WI38 (cell line): ENCODE results near the gene FBXO8.

Experiments
- H3K4me3 ChIP-seq: 2 replicates; pipeline ENCODE4 v1.5.1; 2011; ENCODE audit warnings: low read depth, mild to moderate bottlenecking, control low read depth, low read length
- TF ChIP-seq, protein P1 (sequence below): IDR thresholded peaks from 2 replicates; pipeline ENCODE4 v1.5.1; 2012; ENCODE audit warnings: low read depth, mild to moderate bottlenecking, control low read depth, low read length

The FBXO8 gene

GRCh38 chr4:174282836-174283506, 496 bp downstream of the FBXO8 start:
- H3K4me3 ChIP-seq, result peak overlapping the region; percentile 76
- TF ChIP-seq, protein P1, sequence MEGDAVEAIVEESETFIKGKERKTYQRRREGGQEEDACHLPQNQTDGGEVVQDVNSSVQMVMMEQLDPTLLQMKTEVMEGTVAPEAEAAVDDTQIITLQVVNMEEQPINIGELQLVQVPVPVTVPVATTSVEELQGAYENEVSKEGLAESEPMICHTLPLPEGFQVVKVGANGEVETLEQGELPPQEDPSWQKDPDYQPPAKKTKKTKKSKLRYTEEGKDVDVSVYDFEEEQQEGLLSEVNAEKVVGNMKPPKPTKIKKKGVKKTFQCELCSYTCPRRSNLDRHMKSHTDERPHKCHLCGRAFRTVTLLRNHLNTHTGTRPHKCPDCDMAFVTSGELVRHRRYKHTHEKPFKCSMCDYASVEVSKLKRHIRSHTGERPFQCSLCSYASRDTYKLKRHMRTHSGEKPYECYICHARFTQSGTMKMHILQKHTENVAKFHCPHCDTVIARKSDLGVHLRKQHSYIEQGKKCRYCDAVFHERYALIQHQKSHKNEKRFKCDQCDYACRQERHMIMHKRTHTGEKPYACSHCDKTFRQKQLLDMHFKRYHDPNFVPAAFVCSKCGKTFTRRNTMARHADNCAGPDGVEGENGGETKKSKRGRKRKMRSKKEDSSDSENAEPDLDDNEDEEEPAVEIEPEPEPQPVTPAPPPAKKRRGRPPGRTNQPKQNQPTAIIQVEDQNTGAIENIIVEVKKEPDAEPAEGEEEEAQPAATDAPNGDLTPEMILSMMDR, result no peak

DNA sequence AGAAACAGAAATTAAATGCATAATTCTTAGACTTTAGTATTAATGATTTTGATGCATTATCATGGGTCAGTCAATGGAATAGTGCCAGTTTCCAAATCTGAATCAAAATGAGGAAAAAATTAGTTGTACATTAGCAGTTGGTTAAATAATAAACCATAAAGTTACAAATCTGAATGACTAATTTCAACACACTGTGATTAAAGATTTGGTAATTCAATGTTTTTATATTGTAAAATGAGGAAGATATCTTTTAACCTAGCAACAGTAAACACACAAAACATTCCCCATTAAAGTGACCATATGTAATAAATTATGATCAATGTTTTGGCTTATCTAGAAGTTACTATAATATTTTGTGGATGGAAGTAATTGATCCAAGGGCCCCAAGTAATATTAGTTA, 1.6 kb downstream of the FBXO8 start:
- peak overlapping the region; percentile 76; the same call in 1 of the 2 replicates for H3K4me3 ChIP-seq
- TF ChIP-seq, protein P1, result no peak

DNA sequence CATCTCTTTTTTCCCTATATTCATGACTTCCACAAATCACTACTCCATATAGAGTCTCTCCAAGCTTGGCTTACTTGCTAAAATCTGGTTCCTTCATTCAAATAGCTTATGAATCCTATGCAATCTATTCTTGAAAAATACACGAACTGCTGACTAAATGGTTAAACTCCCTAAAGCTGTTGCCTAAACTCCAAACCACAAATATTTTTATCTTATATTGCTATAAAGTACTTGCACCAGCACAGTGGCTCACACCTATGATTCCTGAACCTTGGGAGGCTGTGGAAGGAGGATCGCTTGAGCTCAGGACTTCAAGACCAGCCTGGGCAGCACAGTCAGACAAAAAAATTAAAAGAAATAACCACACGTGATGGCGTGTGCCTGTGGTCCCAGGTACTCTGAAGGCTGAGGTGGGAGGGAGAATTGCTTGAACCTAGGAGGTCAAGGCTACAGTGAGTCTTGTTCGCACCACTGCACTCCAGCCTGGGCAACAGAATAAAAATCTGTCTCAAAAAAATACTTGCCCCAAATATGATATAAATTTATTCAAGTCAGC, 2.2 kb downstream of the FBXO8 start:
- TF ChIP-seq, protein P1, result no peak
- H3K4me3 ChIP-seq, result no peak overlapping the region

- H3K4me3 ChIP-seq, result no peak overlapping the region
- TF ChIP-seq, protein P1, result no peak
These were observed 3.9 kb downstream of the FBXO8 start for GRCh38 chr4:174279433-174280155.

- H3K4me3 ChIP-seq, result no peak overlapping the region
- TF ChIP-seq, protein P1, result no peak
These were observed 5.0 kb downstream of the FBXO8 start for GRCh38 chr4:174278467-174278866.

- TF ChIP-seq, protein P1, result no peak
- H3K4me3 ChIP-seq, result no peak overlapping the region
These were observed 6.0 kb downstream of the FBXO8 start for GRCh38 chr4:174277433-174277832.

- TF ChIP-seq, protein P1, result no peak
These were observed 8.4 kb downstream of the FBXO8 start for GRCh38 chr4:174275101-174275500.

More at GRCh38 chr4:174275101-174275500, 8.4 kb downstream of the FBXO8 start:
- H3K4me3 ChIP-seq, result no peak overlapping the region
